ELR (cell line): ENCODE data around the gene SLC39A11.

Experiments
- DNase-seq: peaks from one replicate; pipeline ENCODE4 v3.0.0-alpha.2; 2015; ENCODE audit warnings: low read depth

SLC39A11 gene

DNA sequence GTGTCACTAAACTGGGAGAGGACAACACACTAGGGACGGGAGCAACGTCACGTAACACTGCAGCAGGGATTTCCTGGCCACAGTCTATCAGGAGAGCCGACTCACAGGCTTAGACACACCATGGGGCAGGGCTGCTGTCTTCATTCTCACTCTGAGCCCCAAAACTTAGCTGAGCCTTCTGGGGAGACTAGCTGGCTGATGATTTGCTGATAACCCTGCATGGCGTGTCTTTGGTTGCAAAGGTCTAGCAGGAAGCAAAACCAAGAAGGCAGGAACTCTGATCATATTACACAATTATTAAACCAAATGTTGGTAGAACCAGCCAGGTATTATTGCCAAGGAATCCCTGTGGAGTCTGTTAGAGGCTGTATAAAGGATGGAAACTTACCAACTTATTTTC, 345.0 kb downstream of the SLC39A11 start:
- DNase-seq = no peak

GRCh38 chr17:72745241-72745640, 347.2 kb downstream of the SLC39A11 start:
- DNase-seq = no peak

GRCh38 chr17:72743037-72743467, 349.4 kb downstream of the SLC39A11 start:
- no peak for DNase-seq

DNA sequence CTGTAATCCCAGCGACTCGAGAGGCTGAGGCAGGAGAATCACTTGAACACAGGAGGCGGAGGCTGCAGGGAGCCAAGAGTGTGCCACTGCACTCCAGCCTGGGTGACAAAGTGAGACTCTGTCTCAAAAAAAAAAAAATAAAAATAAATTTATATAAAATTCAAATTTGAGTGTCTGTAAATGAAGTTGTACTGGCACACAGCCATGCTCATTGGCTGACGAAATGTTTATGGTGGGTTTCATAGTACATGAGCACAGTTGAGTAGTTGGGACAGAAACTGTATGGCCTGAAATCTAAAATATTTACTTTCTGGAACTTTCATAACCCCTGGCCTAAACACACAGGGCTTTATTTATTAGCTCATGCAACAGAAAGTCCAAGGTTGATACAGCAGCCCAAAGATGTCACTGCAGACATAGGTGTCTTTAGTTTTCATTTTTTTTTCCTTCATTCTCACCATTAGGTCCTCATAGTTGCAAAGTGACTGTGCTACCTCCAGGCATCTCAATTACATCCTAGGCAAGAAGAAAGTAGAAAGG, 355.3 kb downstream of the SLC39A11 start:
- no peak for DNase-seq

GRCh38 chr17:72735592-72735991, 356.9 kb downstream of the SLC39A11 start:
- DNase-seq = no peak

GRCh38 chr17:72735048-72735447, 357.4 kb downstream of the SLC39A11 start:
- no peak for DNase-seq

DNA sequence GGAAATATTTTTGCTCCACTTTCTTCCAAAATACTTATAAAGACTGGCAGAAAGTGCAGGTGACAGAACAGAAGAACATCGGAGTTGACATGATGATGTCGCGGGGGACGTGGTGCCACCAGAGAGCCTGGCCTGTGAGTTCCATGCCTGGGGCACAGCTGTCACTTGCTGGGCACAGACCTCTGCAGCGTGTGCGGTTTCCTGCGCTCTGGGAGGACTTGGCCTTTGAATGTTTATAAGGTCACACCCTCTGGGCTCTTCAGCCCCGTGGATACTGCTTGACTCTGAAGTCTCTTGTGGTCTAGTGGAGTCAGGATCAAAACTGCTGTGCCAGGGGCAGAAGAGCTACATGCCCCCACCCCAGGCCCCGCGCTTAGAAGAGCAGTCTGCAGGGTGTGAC, 357.9 kb downstream of the SLC39A11 start:
- no peak for DNase-seq

GRCh38 chr17:72733619-72734282, 358.7 kb downstream of the SLC39A11 start:
- DNase-seq = no peak

GRCh38 chr17:72732893-72733618, 359.4 kb downstream of the SLC39A11 start:
- DNase-seq = no peak

- no peak for DNase-seq
Measured at GRCh38 chr17:72730077-72730476, 362.4 kb downstream of the SLC39A11 start.

GRCh38 chr17:72726936-72727335, 365.6 kb downstream of the SLC39A11 start:
- DNase-seq = peak; percentile 70

DNA sequence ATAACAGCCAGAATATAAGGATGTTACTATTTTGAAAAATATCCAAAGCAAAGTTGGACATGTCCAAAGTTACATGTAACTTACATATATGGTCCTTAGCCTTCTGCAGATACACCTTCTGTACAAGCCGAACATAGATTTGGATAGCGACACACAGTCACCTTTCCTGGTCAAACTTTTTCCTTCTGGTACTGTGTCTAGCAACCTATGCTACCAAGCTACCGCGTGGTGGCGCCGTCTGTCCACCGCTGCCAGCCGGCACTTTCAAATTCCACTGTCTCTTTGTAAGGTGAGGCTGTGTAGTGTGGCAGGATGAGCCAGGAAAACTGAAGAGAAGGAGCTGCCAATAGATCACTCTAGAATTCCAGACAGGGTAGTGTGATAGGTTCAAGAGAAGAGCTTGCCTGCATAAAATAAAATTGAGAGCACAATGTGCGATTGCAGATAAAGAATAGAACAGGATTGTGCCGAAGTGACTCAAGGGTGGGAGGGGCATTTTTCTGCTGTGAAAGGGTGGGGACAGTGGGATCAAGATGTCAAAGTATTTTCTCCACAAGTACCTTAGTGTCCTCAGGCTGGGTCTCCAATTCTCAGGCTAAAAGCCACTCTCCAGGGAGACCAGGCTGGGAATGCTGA, 366.9 kb downstream of the SLC39A11 start:
- DNase-seq = peak; percentile 78

DNA sequence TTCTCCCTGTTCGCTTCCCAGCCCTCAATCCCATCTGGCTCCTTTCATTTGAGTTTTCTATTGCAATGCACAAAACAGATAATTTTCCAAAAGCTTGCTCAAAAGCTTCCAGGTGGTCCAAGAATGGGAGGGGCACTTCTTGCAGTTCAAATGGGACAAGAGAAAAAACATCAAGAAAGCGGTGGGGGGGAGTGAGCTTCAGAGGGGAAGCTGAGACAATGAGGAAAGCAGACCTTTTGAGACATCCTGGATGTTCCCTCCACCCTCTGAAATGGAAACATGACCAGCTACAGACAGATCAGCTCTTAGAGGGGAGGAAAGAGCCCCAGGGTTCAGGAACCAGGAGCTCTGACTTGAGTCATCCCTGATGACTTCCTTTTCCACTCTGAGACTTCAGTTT, 368.2 kb downstream of the SLC39A11 start:
- peak; percentile 88 for DNase-seq

DNA sequence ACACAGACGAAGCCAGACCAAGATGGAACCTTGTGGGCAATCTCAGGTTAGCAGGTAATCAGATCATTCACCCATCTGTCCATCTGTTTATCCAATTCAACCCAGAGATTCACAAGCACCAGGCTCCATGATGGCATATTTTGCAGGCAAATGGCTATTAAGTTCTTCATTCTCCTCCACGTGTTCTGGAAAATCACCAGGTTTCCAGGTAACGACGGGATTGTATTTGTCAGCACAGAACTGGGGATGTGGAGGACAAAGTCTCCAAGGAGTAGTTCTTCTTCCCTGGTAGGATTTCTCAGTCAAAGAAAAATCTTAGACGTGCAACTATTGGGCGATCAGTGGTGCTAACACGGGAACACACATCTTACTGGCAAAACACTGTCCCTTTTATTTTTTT, 368.8 kb downstream of the SLC39A11 start:
- no peak for DNase-seq

GRCh38 chr17:72720494-72720825, 372.0 kb downstream of the SLC39A11 start:
- DNase-seq = no peak

- no peak for DNase-seq
Measured at GRCh38 chr17:72719578-72720493, 372.7 kb downstream of the SLC39A11 start.

DNA sequence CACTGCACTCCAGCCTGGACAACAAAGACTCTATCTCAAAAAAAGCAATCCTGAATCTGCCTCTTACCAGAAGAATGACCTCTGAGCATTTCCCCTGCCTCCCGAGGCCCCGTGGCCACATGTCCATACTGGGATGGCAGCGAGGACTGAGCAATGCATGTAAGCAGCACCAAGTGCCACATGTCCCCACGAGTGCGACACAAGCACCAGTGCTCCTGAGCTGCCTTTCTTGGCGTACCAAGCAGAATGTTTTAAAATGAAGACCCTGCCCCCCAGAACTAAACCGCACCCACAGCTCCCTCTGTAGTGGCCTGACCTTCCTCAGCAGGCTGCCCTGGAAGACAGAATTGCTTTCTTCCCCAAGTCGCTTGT, 373.3 kb downstream of the SLC39A11 start:
- DNase-seq = no peak

DNA sequence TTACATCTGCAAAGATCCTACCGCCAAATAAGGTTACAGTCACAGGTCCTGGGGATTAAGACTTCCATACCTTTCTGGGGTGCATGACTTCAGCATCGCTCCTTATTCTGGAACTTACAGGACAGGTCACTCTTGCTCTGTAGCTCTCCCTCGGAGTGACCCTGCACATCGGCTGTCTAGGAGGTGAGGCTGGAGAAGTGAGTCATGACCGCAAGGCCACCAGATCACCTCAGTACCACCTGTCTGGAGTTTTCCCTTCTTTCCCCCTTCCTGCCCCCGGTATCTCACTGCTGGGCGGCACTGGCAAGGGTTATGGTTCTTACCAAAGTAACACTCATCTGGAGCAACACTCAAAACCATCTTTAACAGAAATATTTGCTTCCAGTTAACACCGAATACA, 374.8 kb downstream of the SLC39A11 start:
- no peak for DNase-seq

- DNase-seq = no peak
Measured at GRCh38 chr17:72717276-72717675, 375.2 kb downstream of the SLC39A11 start.

- DNase-seq = peak; percentile 99
Measured at GRCh38 chr17:72715906-72716572, 376.4 kb downstream of the SLC39A11 start.

DNA sequence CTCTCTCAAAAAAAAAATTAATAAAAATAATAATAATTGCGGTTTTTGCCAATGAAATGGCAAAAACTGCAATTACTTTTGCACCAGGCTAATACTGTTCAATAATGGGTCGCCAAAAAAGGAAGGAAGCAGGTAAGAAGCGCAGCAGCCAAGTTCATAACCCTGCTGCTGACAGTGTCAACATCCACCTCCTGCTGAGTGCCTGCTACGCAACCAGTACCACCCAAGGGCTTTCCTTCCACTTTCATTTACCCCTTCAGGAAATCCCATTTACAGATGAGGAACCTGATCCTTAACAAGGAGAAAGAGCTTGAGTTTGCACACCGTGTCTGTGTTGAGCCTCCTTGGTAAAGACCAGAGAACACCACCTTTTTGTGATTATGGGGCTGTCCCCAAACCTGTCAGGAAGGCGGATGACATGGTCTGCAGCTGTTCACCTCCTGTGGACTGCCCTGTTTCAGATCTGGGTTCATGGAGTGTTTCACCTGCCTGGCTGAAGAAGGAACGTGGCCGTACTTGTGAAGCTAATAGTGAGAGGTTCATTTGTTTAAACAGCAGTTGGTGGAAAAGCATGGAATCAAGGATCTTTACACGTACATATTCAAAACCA, 378.0 kb downstream of the SLC39A11 start:
- no peak for DNase-seq
